ENCODE results near the gene MBNL1. TPM values are rescaled to one million over a fixed set of nuclear protein-coding genes. Genes with fewer than 3 reads are reported as not detected.

The MBNL1 gene
- polyA plus RNA-seq, 1 donor from 2014 or later, result 12.7 TPM

DNA sequence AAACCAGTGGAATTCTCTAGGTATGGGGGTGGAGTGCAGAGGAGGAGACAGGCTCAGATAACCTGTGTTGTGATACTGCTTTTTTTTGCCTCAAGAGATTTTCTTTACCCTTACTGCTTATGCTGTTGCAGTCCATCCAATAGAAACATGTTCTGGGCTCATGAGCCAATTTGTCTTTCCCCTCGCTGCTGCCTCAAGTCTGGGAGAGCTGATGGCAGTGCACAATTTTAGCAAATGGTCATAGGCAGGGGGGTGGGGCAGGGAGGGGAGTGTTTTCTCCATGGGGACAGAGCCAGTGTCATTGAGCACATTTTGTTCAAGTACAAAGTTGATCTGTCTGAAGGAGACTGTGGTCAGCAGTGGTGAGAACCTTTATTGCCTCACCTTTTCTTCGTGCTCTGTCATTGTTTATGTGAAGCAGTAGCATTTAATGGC is 134.9 kb downstream of the MBNL1 start:
- no peak overlapping the region for H2AFZ ChIP-seq (ENCODE audit: low read depth, low read length)
- H3K9me2 ChIP-seq (ENCODE audit: insufficient read depth, low read length), result no peaks in the 10 kb centered on the region
- H3K27me3 ChIP-seq (ENCODE audit: insufficient read depth, low read depth, low read length), result no peaks in the 10 kb centered on the region
- no peaks in the 10 kb centered on the region for H3F3A ChIP-seq (ENCODE audit: insufficient read depth, low read length, poor library complexity, severe bottlenecking)
- H3K4me3 ChIP-seq (ENCODE audit: low read length), result no peak overlapping the region
- H3K36me3 ChIP-seq (ENCODE audit: insufficient read depth, low read length), result no peaks in the 10 kb centered on the region
- H3K9ac ChIP-seq (ENCODE audit: low read length), result no peak overlapping the region
- H3K79me2 ChIP-seq (replicated peaks; ENCODE audit: insufficient read depth, low read length), result peaks cover 39% of the 10 kb centered on the region
- H4K20me1 ChIP-seq (ENCODE audit: insufficient read depth), result no peaks in the 10 kb centered on the region
- TF ChIP-seq EP300 (conservative IDR thresholded peaks at IDR 0.05; ENCODE audit: poor library complexity, severe bottlenecking) (no peak), EZH2 (IDR thresholded peaks at IDR 0.05; ENCODE audit: borderline replicate concordance, insufficient read depth, low read length, poor library complexity, severe bottlenecking) (no peak), MXI1 (conservative IDR thresholded peaks at IDR 0.05; ENCODE audit: poor library complexity, severe bottlenecking) (no peak), RAD21 (conservative IDR thresholded peaks at IDR 0.05) (no peak), SMC3 (conservative IDR thresholded peaks at IDR 0.05; ENCODE audit: poor library complexity) (no peak), POLR2AphosphoS5 (IDR thresholded peaks at IDR 0.05) (no peak), TAF1 (IDR thresholded peaks at IDR 0.05; ENCODE audit: low read depth) (no peak)
- TF ChIP-seq, protein P1, sequence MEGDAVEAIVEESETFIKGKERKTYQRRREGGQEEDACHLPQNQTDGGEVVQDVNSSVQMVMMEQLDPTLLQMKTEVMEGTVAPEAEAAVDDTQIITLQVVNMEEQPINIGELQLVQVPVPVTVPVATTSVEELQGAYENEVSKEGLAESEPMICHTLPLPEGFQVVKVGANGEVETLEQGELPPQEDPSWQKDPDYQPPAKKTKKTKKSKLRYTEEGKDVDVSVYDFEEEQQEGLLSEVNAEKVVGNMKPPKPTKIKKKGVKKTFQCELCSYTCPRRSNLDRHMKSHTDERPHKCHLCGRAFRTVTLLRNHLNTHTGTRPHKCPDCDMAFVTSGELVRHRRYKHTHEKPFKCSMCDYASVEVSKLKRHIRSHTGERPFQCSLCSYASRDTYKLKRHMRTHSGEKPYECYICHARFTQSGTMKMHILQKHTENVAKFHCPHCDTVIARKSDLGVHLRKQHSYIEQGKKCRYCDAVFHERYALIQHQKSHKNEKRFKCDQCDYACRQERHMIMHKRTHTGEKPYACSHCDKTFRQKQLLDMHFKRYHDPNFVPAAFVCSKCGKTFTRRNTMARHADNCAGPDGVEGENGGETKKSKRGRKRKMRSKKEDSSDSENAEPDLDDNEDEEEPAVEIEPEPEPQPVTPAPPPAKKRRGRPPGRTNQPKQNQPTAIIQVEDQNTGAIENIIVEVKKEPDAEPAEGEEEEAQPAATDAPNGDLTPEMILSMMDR (IDR thresholded peaks at IDR 0.05; ENCODE audit: poor library complexity, severe bottlenecking), result no peak
- TF ChIP-seq, protein P2, sequence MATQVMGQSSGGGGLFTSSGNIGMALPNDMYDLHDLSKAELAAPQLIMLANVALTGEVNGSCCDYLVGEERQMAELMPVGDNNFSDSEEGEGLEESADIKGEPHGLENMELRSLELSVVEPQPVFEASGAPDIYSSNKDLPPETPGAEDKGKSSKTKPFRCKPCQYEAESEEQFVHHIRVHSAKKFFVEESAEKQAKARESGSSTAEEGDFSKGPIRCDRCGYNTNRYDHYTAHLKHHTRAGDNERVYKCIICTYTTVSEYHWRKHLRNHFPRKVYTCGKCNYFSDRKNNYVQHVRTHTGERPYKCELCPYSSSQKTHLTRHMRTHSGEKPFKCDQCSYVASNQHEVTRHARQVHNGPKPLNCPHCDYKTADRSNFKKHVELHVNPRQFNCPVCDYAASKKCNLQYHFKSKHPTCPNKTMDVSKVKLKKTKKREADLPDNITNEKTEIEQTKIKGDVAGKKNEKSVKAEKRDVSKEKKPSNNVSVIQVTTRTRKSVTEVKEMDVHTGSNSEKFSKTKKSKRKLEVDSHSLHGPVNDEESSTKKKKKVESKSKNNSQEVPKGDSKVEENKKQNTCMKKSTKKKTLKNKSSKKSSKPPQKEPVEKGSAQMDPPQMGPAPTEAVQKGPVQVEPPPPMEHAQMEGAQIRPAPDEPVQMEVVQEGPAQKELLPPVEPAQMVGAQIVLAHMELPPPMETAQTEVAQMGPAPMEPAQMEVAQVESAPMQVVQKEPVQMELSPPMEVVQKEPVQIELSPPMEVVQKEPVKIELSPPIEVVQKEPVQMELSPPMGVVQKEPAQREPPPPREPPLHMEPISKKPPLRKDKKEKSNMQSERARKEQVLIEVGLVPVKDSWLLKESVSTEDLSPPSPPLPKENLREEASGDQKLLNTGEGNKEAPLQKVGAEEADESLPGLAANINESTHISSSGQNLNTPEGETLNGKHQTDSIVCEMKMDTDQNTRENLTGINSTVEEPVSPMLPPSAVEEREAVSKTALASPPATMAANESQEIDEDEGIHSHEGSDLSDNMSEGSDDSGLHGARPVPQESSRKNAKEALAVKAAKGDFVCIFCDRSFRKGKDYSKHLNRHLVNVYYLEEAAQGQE (IDR thresholded peaks at IDR 0.05; ENCODE audit: borderline replicate concordance), result no peak
- H3K27ac ChIP-seq (ENCODE audit: low read length), result no peak overlapping the region
- H3K4me2 ChIP-seq (ENCODE audit: low read length), result no peak overlapping the region
- H3K9me3 ChIP-seq (ENCODE audit: low read length), result no peaks in the 10 kb centered on the region

DNA sequence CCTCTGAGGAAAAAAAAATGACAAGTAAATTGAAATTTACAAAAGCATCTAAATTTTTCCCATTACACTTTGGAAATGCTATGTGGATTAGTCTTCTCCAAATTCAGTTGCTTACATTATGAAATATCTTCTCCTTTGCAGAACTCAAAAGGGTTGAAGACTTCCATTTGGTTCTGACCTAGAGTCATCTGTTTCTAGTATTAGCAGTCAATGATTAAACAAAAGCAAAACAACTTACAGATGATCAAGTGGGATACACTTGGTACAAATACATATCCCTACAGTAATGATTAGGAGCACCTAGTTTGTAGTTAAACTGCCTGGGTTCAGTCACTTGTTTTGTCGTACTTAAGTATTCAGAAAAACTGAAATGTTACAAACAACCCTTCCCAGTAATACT is 136.2 kb downstream of the MBNL1 start:
- Histone ChIP-seq H3K4me2 (ENCODE audit: low read length) (no peak overlapping the region), H3K27ac (ENCODE audit: low read length) (no peak overlapping the region), H3K27me3 (ENCODE audit: insufficient read depth, low read depth, low read length) (no peaks in the 10 kb centered on the region), H2AFZ (ENCODE audit: low read depth, low read length) (no peak overlapping the region), H3K36me3 (ENCODE audit: insufficient read depth, low read length) (no peaks in the 10 kb centered on the region), H3K9ac (ENCODE audit: low read length) (no peak overlapping the region), H3K4me3 (ENCODE audit: low read length) (no peak overlapping the region), H3K9me3 (ENCODE audit: low read length) (no peaks in the 10 kb centered on the region), H3K9me2 (ENCODE audit: insufficient read depth, low read length) (no peaks in the 10 kb centered on the region), H3K79me2 (replicated peaks; ENCODE audit: insufficient read depth, low read length) (peaks cover 47% of the 10 kb centered on the region), H4K20me1 (ENCODE audit: insufficient read depth) (no peaks in the 10 kb centered on the region), H3F3A (ENCODE audit: insufficient read depth, low read length, poor library complexity, severe bottlenecking) (no peaks in the 10 kb centered on the region)
- TF ChIP-seq EP300 (conservative IDR thresholded peaks at IDR 0.05; ENCODE audit: poor library complexity, severe bottlenecking), result no peak
- TF ChIP-seq, protein P2 (IDR thresholded peaks at IDR 0.05; ENCODE audit: borderline replicate concordance), result no peak
- no peak for TF ChIP-seq EZH2 (IDR thresholded peaks at IDR 0.05; ENCODE audit: borderline replicate concordance, insufficient read depth, low read length, poor library complexity, severe bottlenecking)
- TF ChIP-seq SMC3 (conservative IDR thresholded peaks at IDR 0.05; ENCODE audit: poor library complexity), result no peak
- TF ChIP-seq POLR2AphosphoS5 (IDR thresholded peaks at IDR 0.05), result no peak
- no peak for TF ChIP-seq TAF1 (IDR thresholded peaks at IDR 0.05; ENCODE audit: low read depth)
- TF ChIP-seq MXI1 (conservative IDR thresholded peaks at IDR 0.05; ENCODE audit: poor library complexity, severe bottlenecking), result no peak
- TF ChIP-seq, protein P1 (IDR thresholded peaks at IDR 0.05; ENCODE audit: poor library complexity, severe bottlenecking), result no peak

Data from neural cell (in vitro differentiated cells).